Peyer's patch (tissue), 4 donors: Measurements from ENCODE around the gene TMEM101. TPM values are rescaled to one million over a fixed set of nuclear protein-coding genes. Genes with fewer than 3 reads are reported as not detected.

ENCODE experiments used
- DNase-seq, 3 donors: peaks; one replicate each; pipeline ENCODE4 v3.0.0-alpha.2; 2017 to 2019
- H3K27ac ChIP-seq, 4 donors: fragments of 200-600 bp; sonication (generic); one replicate each; pipeline ENCODE4 v1.5.1; 2016 to 2019
- H3K27me3 ChIP-seq, 2 donors: fragments of 200-600 bp; sonication (generic); one replicate each; pipeline ENCODE4 v1.5.1; 2019
- H3K36me3 ChIP-seq, 3 donors: fragments of 200-600 bp; sonication (generic); one replicate each; pipeline ENCODE4 v1.5.1; 2016 to 2019
- H3K4me1 ChIP-seq, 4 donors: fragments of 200-600 bp; sonication (generic); one replicate each; pipeline ENCODE4 v1.5.1; 2016 to 2019
- H3K4me3 ChIP-seq, 4 donors: fragments of 200-600 bp; sonication (generic); 1 replicate in 3 of 4; 2 replicates in 1 of 4; pipeline ENCODE4 v1.5.1; 2016 to 2019; ENCODE audit warnings: mild to moderate bottlenecking in 1 of 4
- H3K9me3 ChIP-seq, 4 donors: fragments of 200-600 bp; sonication (generic); one replicate each; pipeline ENCODE4 v1.5.1; 2016 to 2019; ENCODE audit warnings: mild to moderate bottlenecking in 1 of 4
- CTCF ChIP-seq, 6 experiments: fragments of 450-650 bp in 4 of 6; fragments of 200-600 bp in 2 of 6; sonication (generic) in 1 of 6; IDR thresholded peaks; one replicate each; pipeline ENCODE4 v1.5.1; 2017 to 2019; ENCODE audit warnings: antibody characterized with exemption in 6 of 6, mild to moderate bottlenecking in 3 of 6, moderate library complexity in 1 of 6
- POLR2A ChIP-seq, 2 donors: fragments of 450-650 bp; IDR thresholded peaks; one replicate each; pipeline ENCODE4 v1.5.1; 2017; ENCODE audit warnings: antibody characterized with exemption in 2 of 2, mild to moderate bottlenecking in 2 of 2, moderate library complexity in 2 of 2
- total RNA-seq, 4 donors: library from RNA; depleted of rRNA; stranded (reverse); fragments of >200 nt; gene quantifications; one replicate each; pipeline ENCODE4 v1.1.0, GENCODE V29; 2016

Gene TMEM101
- total RNA-seq, 4 donors from 2014 or later, result 8.3 to 20.9 (median 17.5) TPM

- no peak for DNase-seq
- no peaks in the 10 kb centered on the region for H3K27me3 ChIP-seq
- H3K4me1 ChIP-seq, result peaks cover 0 to 10% (median 7%) of the 10 kb centered on the region in 4 donors
- peak overlapping the region in 2 of 4 donors; percentile 74 to 76 for H3K27ac ChIP-seq
- peaks cover 0 to 12% (median 0%) of the 10 kb centered on the region in 3 donors for H3K36me3 ChIP-seq
- no peaks in the 10 kb centered on the region for H3K9me3 ChIP-seq
- no peak for TF ChIP-seq CTCF (IDR thresholded peaks at IDR 0.05)
- TF ChIP-seq POLR2A (IDR thresholded peaks at IDR 0.05), result no peak
- H3K4me3 ChIP-seq, result peak overlapping the region; percentile 71 to 94 (median 76)
These were observed 678 bp downstream of the TMEM101 start for GRCh38 chr17:44014133-44014436.

- Histone ChIP-seq H3K27me3 (no peaks in the 10 kb centered on the region), H3K9me3 (no peaks in the 10 kb centered on the region), H3K4me1 (peaks cover 0 to 13% (median 8%) of the 10 kb centered on the region in 4 donors), H3K27ac (no peak overlapping the region), H3K36me3 (peaks cover 0 to 24% (median 0%) of the 10 kb centered on the region in 3 donors), H3K4me3 (no peak overlapping the region)
- DNase-seq, result no peak
- TF ChIP-seq POLR2A (IDR thresholded peaks at IDR 0.05), result no peak
- no peak for TF ChIP-seq CTCF (IDR thresholded peaks at IDR 0.05)
These were observed 1.9 kb downstream of the TMEM101 start for GRCh38 chr17:44012874-44013273.

DNA sequence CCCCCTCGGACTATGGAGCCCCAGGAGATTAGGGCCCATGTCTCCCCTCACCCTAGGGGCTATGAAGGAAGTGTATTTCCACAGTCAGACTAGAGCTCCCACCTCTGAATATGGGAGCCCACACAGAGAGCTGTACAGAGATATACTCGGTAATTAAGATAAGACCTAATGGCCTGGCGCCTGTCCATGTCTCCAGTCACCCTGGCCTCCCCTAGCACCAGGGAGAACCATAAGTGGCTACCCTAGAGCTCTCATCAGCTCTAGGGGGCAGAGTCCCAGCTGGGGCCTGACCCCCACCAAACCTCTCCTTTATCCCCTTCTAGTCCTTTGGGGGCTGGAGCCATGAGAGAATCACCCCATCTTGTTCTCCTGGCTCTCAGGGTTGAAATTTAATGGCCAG is 2.4 kb downstream of the TMEM101 start:
- H3K4me3 ChIP-seq, result no peak overlapping the region
- peaks cover 0 to 29% (median 0%) of the 10 kb centered on the region in 3 donors for H3K36me3 ChIP-seq
- peaks cover 0 to 18% (median 13%) of the 10 kb centered on the region in 4 donors for H3K4me1 ChIP-seq
- TF ChIP-seq CTCF (IDR thresholded peaks at IDR 0.05) (no peak), POLR2A (IDR thresholded peaks at IDR 0.05) (no peak)
- no peak overlapping the region for H3K27ac ChIP-seq
- no peak for DNase-seq
- no peaks in the 10 kb centered on the region for H3K27me3 ChIP-seq
- H3K9me3 ChIP-seq, result no peaks in the 10 kb centered on the region

- Histone ChIP-seq H3K9me3 (no peaks in the 10 kb centered on the region), H3K27ac (no peak overlapping the region), H3K4me3 (no peak overlapping the region), H3K27me3 (no peaks in the 10 kb centered on the region), H3K36me3 (peaks cover 0 to 31% (median 0%) of the 10 kb centered on the region in 3 donors), H3K4me1 (peaks cover 0 to 21% (median 16%) of the 10 kb centered on the region in 4 donors)
- no peak for DNase-seq
- TF ChIP-seq CTCF (IDR thresholded peaks at IDR 0.05) (no peak), POLR2A (IDR thresholded peaks at IDR 0.05) (no peak)
These were observed 2.9 kb downstream of the TMEM101 start for GRCh38 chr17:44011876-44012275.

- no peak for TF ChIP-seq CTCF (IDR thresholded peaks at IDR 0.05)
- no peak for TF ChIP-seq POLR2A (IDR thresholded peaks at IDR 0.05)
- no peak for DNase-seq
- Histone ChIP-seq H3K9me3 (no peaks in the 10 kb centered on the region), H3K27ac (no peak overlapping the region), H3K27me3 (no peaks in the 10 kb centered on the region), H3K4me1 (peaks cover 0 to 21% (median 18%) of the 10 kb centered on the region in 4 donors), H3K36me3 (peaks cover 0 to 31% (median 0%) of the 10 kb centered on the region in 3 donors), H3K4me3 (no peak overlapping the region)
These were observed 3.7 kb downstream of the TMEM101 start for GRCh38 chr17:44010966-44011647.
